Naive thymus-derived CD8-positive, alpha-beta T cell (primary cell): ENCODE data around the gene SIGLEC5. TPM values are rescaled to one million over a fixed set of nuclear protein-coding genes. Genes with fewer than 3 reads are reported as not detected.

ENCODE experiments used
- ATAC-seq, 2 donors: fragments of 150-1000 bp; cut with Tn5 transposase in 1 of 2; sonication (Bioruptor Pico), chemical (Tn5 transposase) in 1 of 2; 1 replicate in 1 of 2; 2 replicates in 1 of 2; pipeline ENCODE4 v1.10.0; 2021; ENCODE audit warnings: mild to moderate bottlenecking in 2 of 2, moderate library complexity in 2 of 2
- POLR2A ChIA-PET: fragments of 350-600 bp; sonication (Branson Sonifier 250); formaldehyde crosslinking; loops from one replicate; lab custom pipeline; 2021; ENCODE audit warnings: antibody characterized with exemption; lab: Charles Lee
- DNase-seq, 10 donors: peaks; one replicate each; pipeline versions ENCODE4 v3.0.0 to v3.0.0-alpha.2; 2020 to 2022
- H3K27ac Mint-ChIP-seq, 10 donors: one replicate each; pipeline ENCODE4 v1.8.0; 2020 to 2022; ENCODE audit warnings: mild to moderate bottlenecking in 10 of 10, mixed read lengths in 10 of 10, moderate library complexity in 4 of 10, inconsistent platforms in 1 of 10
- H3K27me3 Mint-ChIP-seq, 5 donors: one replicate each; pipeline ENCODE4 v1.8.0; 2021 to 2022; ENCODE audit warnings: mixed read lengths in 5 of 5
- H3K36me3 Mint-ChIP-seq, 3 donors: one replicate each; pipeline ENCODE4 v1.8.0; 2020 to 2022; ENCODE audit warnings: mixed read lengths in 3 of 3, mild to moderate bottlenecking in 2 of 3, inconsistent platforms in 1 of 3
- H3K4me1 Mint-ChIP-seq, 4 donors: one replicate each; pipeline ENCODE4 v1.8.0; 2021 to 2022; ENCODE audit warnings: mixed read lengths in 4 of 4
- H3K4me3 Mint-ChIP-seq, 10 donors: one replicate each; pipeline ENCODE4 v1.8.0; 2020 to 2022; ENCODE audit warnings: mild to moderate bottlenecking in 10 of 10, mixed read lengths in 10 of 10, moderate library complexity in 6 of 10, inconsistent platforms in 1 of 10
- H3K9me3 Mint-ChIP-seq, 9 donors: one replicate each; pipeline ENCODE4 v1.8.0; 2020 to 2022; ENCODE audit warnings: mixed read lengths in 9 of 9, mild to moderate bottlenecking in 3 of 9, inconsistent platforms in 1 of 9, moderate library complexity in 1 of 9
- polyA plus RNA-seq, 3 donors: library from polyadenylated mRNA; unstranded; fragments of 300-500 nt; fragmentation: Illumina TruSeq; gene quantifications; one replicate each; pipeline ENCODE4 v1.2.3, GENCODE V29; 2021
- total RNA-seq, 8 experiments: library from RNA in 2 of 8; stranded (reverse) in 2 of 8; gene quantifications; one replicate each; pipeline ENCODE4 v1.2.3 and lab custom pipeline; 2021 to 2026

Gene SIGLEC5
- total and polyA plus RNA-seq, 5 experiments from 2014 or later, result not detected

- peaks cover 27 to 41% (median 36%) of the 10 kb centered on the region in 4 donors for H3K4me1 Mint-ChIP-seq
- no peak for ATAC-seq
- POLR2A ChIA-PET, result interaction anchor here (0.6 kb wide), 1 partner anchor 132 kb away, joined by 3 read pairs; no protein-coding TSS in a partner anchor
Measured at GRCh38 chr19:51572908-51573307, 57.3 kb downstream of the SIGLEC5 start.

GRCh38 chr19:51572410-51572809 lies 57.8 kb downstream of the SIGLEC5 start:
- POLR2A ChIA-PET, result interaction anchor here (0.6 kb wide), 1 partner anchor 132 kb away, joined by 3 read pairs; no protein-coding TSS in a partner anchor
- Mint-ChIP-seq H3K36me3 (peaks cover 23 to 42% (median 42%) of the 10 kb centered on the region in 3 donors), H3K27me3 (peaks cover 0 to 7% (median 0%) of the 10 kb centered on the region in 5 donors), H3K27ac (peak overlapping the region in 4 of 10 donors; percentile 32 to 92 (median 63)), H3K4me1 (peaks cover 27 to 41% (median 36%) of the 10 kb centered on the region in 4 donors), H3K9me3 (peaks cover 0 to 4% (median 0%) of the 10 kb centered on the region in 9 donors), H3K4me3 (peak overlapping the region in 9 of 10 donors; percentile 96 to 100 (median 99))
- ATAC-seq, result no peak
- no peak for DNase-seq

More at GRCh38 chr19:51572908-51573307, 57.3 kb downstream of the SIGLEC5 start:
- DNase-seq, result no peak
- Mint-ChIP-seq H3K36me3 (peaks cover 23 to 46% (median 45%) of the 10 kb centered on the region in 3 donors), H3K9me3 (peaks cover 0 to 4% (median 0%) of the 10 kb centered on the region in 9 donors), H3K4me3 (peak overlapping the region in 2 of 10 donors; percentile 4 to 96), H3K27me3 (peaks cover 0 to 6% (median 0%) of the 10 kb centered on the region in 5 donors), H3K27ac (no peak overlapping the region)

GRCh38 chr19:51571599-51571998 lies 58.6 kb downstream of the SIGLEC5 start:
- DNase-seq (peak in 1 of 10 donors; percentile 6), ATAC-seq (peak in 1 of 2 donors; percentile 4)
- H3K27me3 Mint-ChIP-seq, result peaks cover 0 to 10% (median 1%) of the 10 kb centered on the region in 5 donors
- POLR2A ChIA-PET, result interaction anchor here (1.7 kb wide), 1 partner anchor 132 kb away, joined by 4 read pairs; no protein-coding TSS in a partner anchor
- peaks cover 0 to 4% (median 0%) of the 10 kb centered on the region in 9 donors for H3K9me3 Mint-ChIP-seq
- peak overlapping the region; percentile 96 to 100 (median 98) for H3K4me3 Mint-ChIP-seq
- peaks cover 26 to 40% (median 35%) of the 10 kb centered on the region in 4 donors for H3K4me1 Mint-ChIP-seq
- peak overlapping the region in 9 of 10 donors; percentile 26 to 92 (median 91) for H3K27ac Mint-ChIP-seq
- peaks cover 17 to 35% (median 34%) of the 10 kb centered on the region in 3 donors for H3K36me3 Mint-ChIP-seq

GRCh38 chr19:51570962-51571575 lies 59.1 kb downstream of the SIGLEC5 start, which contains the start of gene ZNF175:
Gene ZNF175, plus strand, starts transcription at chr19:51571283. Its CDS starts 2,047 bp downstream, at chr19:51573330.
- H3K4me1 Mint-ChIP-seq, result peaks cover 25 to 40% (median 35%) of the 10 kb centered on the region in 4 donors
- peak within 1 kb of the TSS; percentile 96 to 100 (median 98) for H3K4me3 Mint-ChIP-seq
- peaks cover 15 to 33% (median 29%) of the 10 kb centered on the region in 3 donors for H3K36me3 Mint-ChIP-seq
- ATAC-seq (peak; percentile 98), DNase-seq (peak; percentile 68 to 92 (median 78))
- H3K27me3 Mint-ChIP-seq, result peaks cover 3 to 12% (median 4%) of the 10 kb centered on the region in 5 donors
- H3K27ac Mint-ChIP-seq, result peak within 1 kb of the TSS; percentile 87 to 92 (median 90)
- H3K9me3 Mint-ChIP-seq, result peaks cover 0 to 4% (median 0%) of the 10 kb centered on the region in 9 donors
- POLR2A ChIA-PET, result interaction anchor here (1.7 kb wide), 1 partner anchor 133 kb away, joined by 4 read pairs; no protein-coding TSS in a partner anchor

GRCh38 chr19:51568456-51568855 lies 61.7 kb downstream of the SIGLEC5 start:
- Mint-ChIP-seq H3K4me1 (peaks cover 21 to 33% (median 27%) of the 10 kb centered on the region in 4 donors), H3K4me3 (no peak overlapping the region), H3K27ac (no peak overlapping the region), H3K27me3 (peaks cover 20 to 31% (median 22%) of the 10 kb centered on the region in 5 donors), H3K9me3 (peaks cover 0 to 5% (median 0%) of the 10 kb centered on the region in 9 donors), H3K36me3 (peaks cover 8 to 12% (median 8%) of the 10 kb centered on the region in 3 donors)
- POLR2A ChIA-PET, result no interaction called here
- DNase-seq, result no peak
- no peak for ATAC-seq

GRCh38 chr19:51567583-51567982 lies 62.6 kb downstream of the SIGLEC5 start:
- POLR2A ChIA-PET, result no interaction called here
- peak overlapping the region in 1 of 10 donors; percentile 14 for H3K4me3 Mint-ChIP-seq
- DNase-seq (no peak), ATAC-seq (no peak)
- H3K27me3 Mint-ChIP-seq, result peaks cover 20 to 38% (median 22%) of the 10 kb centered on the region in 5 donors
- H3K9me3 Mint-ChIP-seq, result peaks cover 0 to 6% (median 0%) of the 10 kb centered on the region in 9 donors
- peaks cover 17 to 26% (median 23%) of the 10 kb centered on the region in 4 donors for H3K4me1 Mint-ChIP-seq
- H3K27ac Mint-ChIP-seq, result no peak overlapping the region
- peaks cover 2 to 7% (median 6%) of the 10 kb centered on the region in 3 donors for H3K36me3 Mint-ChIP-seq

GRCh38 chr19:51566489-51567100 lies 63.6 kb downstream of the SIGLEC5 start:
- peaks cover 0 to 6% (median 0%) of the 10 kb centered on the region in 9 donors for H3K9me3 Mint-ChIP-seq
- H3K4me1 Mint-ChIP-seq, result peaks cover 8 to 16% (median 13%) of the 10 kb centered on the region in 4 donors
- DNase-seq (no peak), ATAC-seq (no peak)
- H3K27me3 Mint-ChIP-seq, result peaks cover 21 to 45% (median 26%) of the 10 kb centered on the region in 5 donors
- H3K27ac Mint-ChIP-seq, result no peak overlapping the region
- POLR2A ChIA-PET, result no interaction called here
- peaks cover 2 to 4% (median 2%) of the 10 kb centered on the region in 3 donors for H3K36me3 Mint-ChIP-seq
- no peak overlapping the region for H3K4me3 Mint-ChIP-seq

GRCh38 chr19:51565583-51565982 lies 64.6 kb downstream of the SIGLEC5 start:
- Mint-ChIP-seq H3K27ac (no peak overlapping the region), H3K4me1 (peaks cover 2 to 7% (median 3%) of the 10 kb centered on the region in 4 donors), H3K9me3 (peaks cover 0 to 4% (median 0%) of the 10 kb centered on the region in 9 donors), H3K27me3 (peaks cover 27 to 54% (median 35%) of the 10 kb centered on the region in 5 donors), H3K4me3 (no peak overlapping the region), H3K36me3 (peaks cover 0 to 4% (median 2%) of the 10 kb centered on the region in 3 donors)
- ATAC-seq, result no peak
- DNase-seq, result no peak
- POLR2A ChIA-PET, result no interaction called here

GRCh38 chr19:51564791-51565190 lies 65.4 kb downstream of the SIGLEC5 start:
- Mint-ChIP-seq H3K27ac (no peak overlapping the region), H3K4me3 (no peak overlapping the region), H3K27me3 (peaks cover 29 to 61% (median 41%) of the 10 kb centered on the region in 5 donors), H3K36me3 (peaks cover 0 to 4% (median 2%) of the 10 kb centered on the region in 3 donors), H3K4me1 (peaks cover 0 to 5% (median 0%) of the 10 kb centered on the region in 4 donors), H3K9me3 (peaks cover 0 to 4% (median 0%) of the 10 kb centered on the region in 9 donors)
- DNase-seq (no peak), ATAC-seq (no peak)
- POLR2A ChIA-PET, result no interaction called here

Other genes starting within 250 kb of the SIGLEC5 start
- gene LIM2, start 242.4 kb downstream of the SIGLEC5 start, total RNA-seq, result not detected
- under 1 TPM in 1 of 3 donors, not detected in 2; 0.68 TPM for gene LIM2, start 242.4 kb downstream of the SIGLEC5 start, polyA plus RNA-seq
- not detected for gene C19orf84, start 239.8 kb downstream of the SIGLEC5 start, total RNA-seq
- not detected for gene C19orf84, start 239.8 kb downstream of the SIGLEC5 start, polyA plus RNA-seq
- 1 to 10 TPM in 1 of 2 experiments, under 1 TPM in 1; 0.68 to 1.2 TPM for gene SIGLEC10, start 212.8 kb downstream of the SIGLEC5 start, total RNA-seq
- under 1 TPM; 0.06 to 0.24 (median 0.13) TPM for gene SIGLEC10, start 212.8 kb downstream of the SIGLEC5 start, polyA plus RNA-seq
- not detected for gene SIGLEC8, start 171.9 kb downstream of the SIGLEC5 start, total RNA-seq
- gene SIGLEC8, start 171.9 kb downstream of the SIGLEC5 start, polyA plus RNA-seq, result not detected
- gene CEACAM18, start 151.9 kb downstream of the SIGLEC5 start, total RNA-seq, result not detected
- not detected for gene CEACAM18, start 151.9 kb downstream of the SIGLEC5 start, polyA plus RNA-seq
- gene SIGLEC12, start 128.6 kb downstream of the SIGLEC5 start, total RNA-seq, result not detected
- gene SIGLEC12, start 128.6 kb downstream of the SIGLEC5 start, polyA plus RNA-seq, result under 1 TPM in 1 of 3 donors, not detected in 2; 0.31 TPM
- under 1 TPM in 1 of 2 experiments, not detected in 1; 0.26 TPM for gene SIGLEC6, start 98.7 kb downstream of the SIGLEC5 start, total RNA-seq
- not detected for gene SIGLEC6, start 98.7 kb downstream of the SIGLEC5 start, polyA plus RNA-seq
- 10 to 100 TPM; 17.0 to 21.0 TPM for gene ZNF175, start 59.1 kb downstream of the SIGLEC5 start, total RNA-seq
- 1 to 10 TPM; 1.9 to 3.7 (median 2.8) TPM for gene ZNF175, start 59.1 kb downstream of the SIGLEC5 start, polyA plus RNA-seq
- under 1 TPM; 0.33 to 0.83 TPM for gene SIGLEC14, start 16.4 kb upstream of the SIGLEC5 start, total RNA-seq
- under 1 TPM in 1 of 3 donors, not detected in 2; 0.07 TPM for gene SIGLEC14, start 16.4 kb upstream of the SIGLEC5 start, polyA plus RNA-seq
- 10 to 100 TPM; 11.9 to 12.3 TPM for gene SPACA6, start 62.9 kb upstream of the SIGLEC5 start, total RNA-seq
- 1 to 10 TPM; 2.0 to 4.0 (median 3.5) TPM for gene SPACA6, start 62.9 kb upstream of the SIGLEC5 start, polyA plus RNA-seq
- not detected for gene HAS1, start 93.6 kb upstream of the SIGLEC5 start, total RNA-seq
- under 1 TPM in 1 of 3 donors, not detected in 2; 0.09 TPM for gene HAS1, start 93.6 kb upstream of the SIGLEC5 start, polyA plus RNA-seq
- not detected for gene FPR1, start 121.5 kb upstream of the SIGLEC5 start, total RNA-seq
- under 1 TPM in 2 of 3 donors, not detected in 1; 0.11 to 0.49 TPM for gene FPR1, start 121.5 kb upstream of the SIGLEC5 start, polyA plus RNA-seq
- gene FPR2, start 130.8 kb upstream of the SIGLEC5 start, total RNA-seq, result not detected
- not detected for gene FPR2, start 130.8 kb upstream of the SIGLEC5 start, polyA plus RNA-seq
- gene FPR3, start 164.8 kb upstream of the SIGLEC5 start, total RNA-seq, result 1 to 10 TPM; 1.3 to 1.4 TPM
- not detected for gene FPR3, start 164.8 kb upstream of the SIGLEC5 start, polyA plus RNA-seq